ENCODE results near the gene SERPINB6.
"Not testable (repeated sequence)": the region's sequence is repeated elsewhere in the genome, so short reads cannot be mapped to it uniquely, and the experiment has no call there.

Gene SERPINB6

GRCh38 chr6:2935566-2936291 lies 35.6 kb downstream of the SERPINB6 start:
- no peak overlapping the region for H3K9ac ChIP-seq (ENCODE audit: low read length)
- no peak overlapping the region for H3K4me3 ChIP-seq (ENCODE audit: low read length)
- H3K18ac ChIP-seq (ENCODE audit: low read length), result no peak overlapping the region
- no peak overlapping the region for H2AK5ac ChIP-seq (ENCODE audit: low read length)
- no peak overlapping the region for H3K27ac ChIP-seq (ENCODE audit: low read depth, low read length)
- no peak overlapping the region for H3K4me2 ChIP-seq (ENCODE audit: low read length)
- no peak overlapping the region for H3K23ac ChIP-seq (ENCODE audit: low read length)
- no peak overlapping the region for H4K5ac ChIP-seq (ENCODE audit: low read length)
- H3K79me2 ChIP-seq (ENCODE audit: control insufficient read depth, insufficient read depth, low read length), result no peaks in the 10 kb centered on the region
- no peak overlapping the region for H2BK5ac ChIP-seq (ENCODE audit: low read length)
- H3K4me1 ChIP-seq (ENCODE audit: control insufficient read depth, low read depth, low read length), result no peaks in the 10 kb centered on the region
- no peak overlapping the region for H2BK120ac ChIP-seq (ENCODE audit: low read depth, low read length)
- no peaks in the 10 kb centered on the region for H3K27me3 ChIP-seq (ENCODE audit: insufficient read depth, low read length, poor library complexity)
- H2BK15ac ChIP-seq (replicated peaks; ENCODE audit: low read depth), result no peak overlapping the region
- no peak overlapping the region for H3K56ac ChIP-seq (ENCODE audit: low read length)
- DNase-seq, result no peak
- no peaks in the 10 kb centered on the region for H3K36me3 ChIP-seq (ENCODE audit: control insufficient read depth, insufficient read depth, low read length)
- H3K4ac ChIP-seq (ENCODE audit: low read depth, low read length), result no peak overlapping the region
- no peak overlapping the region for H4K8ac ChIP-seq (ENCODE audit: low read depth, low read length)
- H3K79me1 ChIP-seq (ENCODE audit: low read length), result no peaks in the 10 kb centered on the region
- no CpG with 5 or more reads among the region's 44 CpGs for WGBS (ENCODE audit: extremely low coverage, insufficient coverage, low lambda C conversion rate)

GRCh38 chr6:2934057-2934456 lies 37.3 kb downstream of the SERPINB6 start:
- Histone ChIP-seq H3K4me1 (ENCODE audit: control insufficient read depth, low read depth, low read length) (no peaks in the 10 kb centered on the region), H3K4ac (ENCODE audit: low read depth, low read length) (no peak overlapping the region), H3K27me3 (ENCODE audit: insufficient read depth, low read length, poor library complexity) (no peaks in the 10 kb centered on the region), H2BK5ac (ENCODE audit: low read length) (no peak overlapping the region), H2BK120ac (ENCODE audit: low read depth, low read length) (no peak overlapping the region), H3K56ac (ENCODE audit: low read length) (no peak overlapping the region), H3K4me2 (ENCODE audit: low read length) (no peak overlapping the region), H3K79me2 (ENCODE audit: control insufficient read depth, insufficient read depth, low read length) (no peaks in the 10 kb centered on the region), H3K18ac (ENCODE audit: low read length) (no peak overlapping the region), H3K23ac (ENCODE audit: low read length) (no peak overlapping the region), H3K27ac (ENCODE audit: low read depth, low read length) (no peak overlapping the region), H2AK5ac (ENCODE audit: low read length) (no peak overlapping the region), H2BK15ac (replicated peaks; ENCODE audit: low read depth) (no peak overlapping the region), H4K8ac (ENCODE audit: low read depth, low read length) (no peak overlapping the region), H4K5ac (ENCODE audit: low read length) (no peak overlapping the region), H3K79me1 (ENCODE audit: low read length) (no peaks in the 10 kb centered on the region), H3K9ac (ENCODE audit: low read length) (no peak overlapping the region), H3K36me3 (ENCODE audit: control insufficient read depth, insufficient read depth, low read length) (no peaks in the 10 kb centered on the region), H3K4me3 (ENCODE audit: low read length) (no peak overlapping the region)
- WGBS (ENCODE audit: extremely low coverage, insufficient coverage, low lambda C conversion rate), result no CpG with 5 or more reads among the region's 1 CpG
- no peak for DNase-seq

GRCh38 chr6:2932911-2933310 lies 38.5 kb downstream of the SERPINB6 start:
- H3K36me3 ChIP-seq (ENCODE audit: control insufficient read depth, insufficient read depth, low read length); H3K4me2 ChIP-seq (ENCODE audit: low read length); H3K23ac ChIP-seq (ENCODE audit: low read length); H2AK5ac ChIP-seq (ENCODE audit: low read length); H3K4ac ChIP-seq (ENCODE audit: low read depth, low read length); H3K27ac ChIP-seq (ENCODE audit: low read depth, low read length); H3K4me1 ChIP-seq (ENCODE audit: control insufficient read depth, low read depth, low read length); H2BK120ac ChIP-seq (ENCODE audit: low read depth, low read length); H3K9ac ChIP-seq (ENCODE audit: low read length); H4K8ac ChIP-seq (ENCODE audit: low read depth, low read length); H4K5ac ChIP-seq (ENCODE audit: low read length); H2BK5ac ChIP-seq (ENCODE audit: low read length); H3K4me3 ChIP-seq (ENCODE audit: low read length); H3K27me3 ChIP-seq (ENCODE audit: insufficient read depth, low read length, poor library complexity); H3K79me1 ChIP-seq (ENCODE audit: low read length); DNase-seq; H3K56ac ChIP-seq (ENCODE audit: low read length); H3K79me2 ChIP-seq (ENCODE audit: control insufficient read depth, insufficient read depth, low read length); H2BK15ac ChIP-seq (replicated peaks; ENCODE audit: low read depth): not testable (repeated sequence)
- no CpG with 5 or more reads among the region's 11 CpGs for WGBS (ENCODE audit: extremely low coverage, insufficient coverage, low lambda C conversion rate)
- H3K18ac ChIP-seq (ENCODE audit: low read length), result peak overlapping the region; percentile 19

- H4K8ac ChIP-seq (ENCODE audit: low read depth, low read length), result no peak overlapping the region
- H4K5ac ChIP-seq (ENCODE audit: low read length), result no peak overlapping the region
- H3K27ac ChIP-seq (ENCODE audit: low read depth, low read length), result peak overlapping the region; percentile 49
- H3K36me3 ChIP-seq (ENCODE audit: control insufficient read depth, insufficient read depth, low read length), result no peaks in the 10 kb centered on the region
- no peak overlapping the region for H3K4me3 ChIP-seq (ENCODE audit: low read length)
- peak; percentile 97 for DNase-seq
- no peaks in the 10 kb centered on the region for H3K79me2 ChIP-seq (ENCODE audit: control insufficient read depth, insufficient read depth, low read length)
- H3K79me1 ChIP-seq (ENCODE audit: low read length), result no peaks in the 10 kb centered on the region
- WGBS (ENCODE audit: extremely low coverage, insufficient coverage, low lambda C conversion rate), result no CpG with 5 or more reads among the region's 11 CpGs
- H3K4me2 ChIP-seq (ENCODE audit: low read length), result no peak overlapping the region
- no peak overlapping the region for H2AK5ac ChIP-seq (ENCODE audit: low read length)
- no peak overlapping the region for H3K23ac ChIP-seq (ENCODE audit: low read length)
- H3K56ac ChIP-seq (ENCODE audit: low read length), result peak overlapping the region; percentile 35
- peak overlapping the region; percentile 62 for H3K4ac ChIP-seq (ENCODE audit: low read depth, low read length)
- no peak overlapping the region for H2BK5ac ChIP-seq (ENCODE audit: low read length)
- H3K18ac ChIP-seq (ENCODE audit: low read length), result no peak overlapping the region
- no peak overlapping the region for H3K9ac ChIP-seq (ENCODE audit: low read length)
- no peaks in the 10 kb centered on the region for H3K4me1 ChIP-seq (ENCODE audit: control insufficient read depth, low read depth, low read length)
- no peak overlapping the region for H2BK120ac ChIP-seq (ENCODE audit: low read depth, low read length)
- no peak overlapping the region for H2BK15ac ChIP-seq (replicated peaks; ENCODE audit: low read depth)
- H3K27me3 ChIP-seq (ENCODE audit: insufficient read depth, low read length, poor library complexity), result no peaks in the 10 kb centered on the region
These were observed 39.2 kb downstream of the SERPINB6 start for GRCh38 chr6:2931970-2932748.

GRCh38 chr6:2931055-2931454 lies 40.3 kb downstream of the SERPINB6 start:
- no peaks in the 10 kb centered on the region for H3K36me3 ChIP-seq (ENCODE audit: control insufficient read depth, insufficient read depth, low read length)
- H2BK120ac ChIP-seq (ENCODE audit: low read depth, low read length), result peak overlapping the region; percentile 31
- H3K27me3 ChIP-seq (ENCODE audit: insufficient read depth, low read length, poor library complexity), result no peaks in the 10 kb centered on the region
- H3K18ac ChIP-seq (ENCODE audit: low read length), result no peak overlapping the region
- DNase-seq, result no peak
- no peak overlapping the region for H3K4me2 ChIP-seq (ENCODE audit: low read length)
- H3K56ac ChIP-seq (ENCODE audit: low read length), result peak overlapping the region; percentile 57
- H2BK15ac ChIP-seq (replicated peaks; ENCODE audit: low read depth), result no peak overlapping the region
- H3K4me1 ChIP-seq (ENCODE audit: control insufficient read depth, low read depth, low read length), result no peaks in the 10 kb centered on the region
- H3K79me1 ChIP-seq (ENCODE audit: low read length), result no peaks in the 10 kb centered on the region
- H2AK5ac ChIP-seq (ENCODE audit: low read length), result no peak overlapping the region
- WGBS (ENCODE audit: extremely low coverage, insufficient coverage, low lambda C conversion rate), result no CpG with 5 or more reads among the region's 8 CpGs
- H3K79me2 ChIP-seq (ENCODE audit: control insufficient read depth, insufficient read depth, low read length), result no peaks in the 10 kb centered on the region
- no peak overlapping the region for H4K5ac ChIP-seq (ENCODE audit: low read length)
- no peak overlapping the region for H3K4ac ChIP-seq (ENCODE audit: low read depth, low read length)
- no peak overlapping the region for H4K8ac ChIP-seq (ENCODE audit: low read depth, low read length)
- no peak overlapping the region for H3K23ac ChIP-seq (ENCODE audit: low read length)
- H3K4me3 ChIP-seq (ENCODE audit: low read length), result no peak overlapping the region
- no peak overlapping the region for H3K27ac ChIP-seq (ENCODE audit: low read depth, low read length)
- no peak overlapping the region for H3K9ac ChIP-seq (ENCODE audit: low read length)
- H2BK5ac ChIP-seq (ENCODE audit: low read length), result no peak overlapping the region
